CD4-positive, CD25-positive, alpha-beta regulatory T cell (primary cell): ENCODE measurements around the gene SLC1A1. TPM values are rescaled to one million over a fixed set of nuclear protein-coding genes. Genes with fewer than 3 reads are reported as not detected.
"Not testable (repeated sequence)": the region's sequence is repeated elsewhere in the genome, so short reads cannot be mapped to it uniquely, and the experiment has no call there.

Experiments used
- ATAC-seq, 2 donors: fragments of 150-1000 bp; cut with Tn5 transposase; one replicate each; pipeline ENCODE4 v1.10.0; 2021; ENCODE audit warnings: low read depth in 2 of 2, moderate number of reproducible peaks in 2 of 2, moderate library complexity in 1 of 2
- DNase-seq, 3 donors: peaks; one replicate each; pipeline versions ENCODE4 v3.0.0 to v3.0.0-alpha.2; 2012 to 2022; ENCODE audit warnings: mixed read lengths in 1 of 3
- H3K27ac ChIP-seq: one replicate; pipeline ENCODE4 v1.7.0; 2013; ENCODE audit warnings: mild to moderate bottlenecking, low read length; ENCODE audit not compliant: insufficient read depth, poor library complexity, severe bottlenecking
- H3K27me3 ChIP-seq: one replicate; pipeline ENCODE4 v1.7.0; 2013; ENCODE audit warnings: low read length; ENCODE audit not compliant: control insufficient read depth, insufficient read depth
- H3K36me3 ChIP-seq: one replicate; pipeline ENCODE4 v1.7.0; 2013; ENCODE audit warnings: mild to moderate bottlenecking, low read length, moderate library complexity; ENCODE audit not compliant: control insufficient read depth, insufficient read depth
- H3K4me1 ChIP-seq: 2 replicates; pipeline ENCODE4 v1.7.0; 2013; ENCODE audit warnings: mild to moderate bottlenecking, low read length; ENCODE audit not compliant: insufficient read depth, control insufficient read depth, poor library complexity, severe bottlenecking
- H3K4me3 ChIP-seq: one replicate; pipeline ENCODE4 v1.7.0; 2013; ENCODE audit warnings: low read depth, mild to moderate bottlenecking, low read length, moderate library complexity
- H3K9me3 ChIP-seq, 2 experiments: 1 replicate in 1 of 2; 2 replicates in 1 of 2; pipeline ENCODE4 v1.7.0; 2013; ENCODE audit warnings: low read length in 2 of 2, mild to moderate bottlenecking in 1 of 2, moderate library complexity in 1 of 2; ENCODE audit not compliant: control insufficient read depth in 2 of 2
- H3K27ac Mint-ChIP-seq, 3 donors: one replicate each; pipeline ENCODE4 v1.8.0; 2020 to 2022; ENCODE audit warnings: mild to moderate bottlenecking in 3 of 3, mixed read lengths in 3 of 3, moderate library complexity in 2 of 3
- H3K27me3 Mint-ChIP-seq: one replicate; pipeline ENCODE4 v1.8.0; 2022; ENCODE audit warnings: mild to moderate bottlenecking, mixed read lengths
- H3K36me3 Mint-ChIP-seq: one replicate; pipeline ENCODE4 v1.8.0; 2020; ENCODE audit warnings: mixed read lengths
- H3K4me1 Mint-ChIP-seq, 4 donors: one replicate each; pipeline ENCODE4 v1.8.0; 2020 to 2022; ENCODE audit warnings: mixed read lengths in 4 of 4, mild to moderate bottlenecking in 1 of 4
- H3K4me3 Mint-ChIP-seq, 4 donors: one replicate each; pipeline ENCODE4 v1.8.0; 2020 to 2022; ENCODE audit warnings: mild to moderate bottlenecking in 4 of 4, mixed read lengths in 4 of 4, moderate library complexity in 3 of 4
- H3K9me3 Mint-ChIP-seq, 7 donors: one replicate each; pipeline ENCODE4 v1.8.0; 2020 to 2022; ENCODE audit warnings: mixed read lengths in 7 of 7, mild to moderate bottlenecking in 3 of 7, moderate library complexity in 2 of 7
- polyA plus RNA-seq, 4 donors: library from polyadenylated mRNA; unstranded; fragments of 300-500 nt; fragmentation: Illumina TruSeq; gene quantifications; one replicate each; pipeline ENCODE4 v1.2.3, GENCODE V29; 2021
- total RNA-seq: library from RNA; stranded (reverse); gene quantifications from one replicate; pipeline ENCODE4 v1.2.3, GENCODE V29; 2022

Gene SLC1A1
- total and polyA plus RNA-seq, 5 donors from 2014 or later: 0.37 to 3.3 (median 1.3) TPM

DNA sequence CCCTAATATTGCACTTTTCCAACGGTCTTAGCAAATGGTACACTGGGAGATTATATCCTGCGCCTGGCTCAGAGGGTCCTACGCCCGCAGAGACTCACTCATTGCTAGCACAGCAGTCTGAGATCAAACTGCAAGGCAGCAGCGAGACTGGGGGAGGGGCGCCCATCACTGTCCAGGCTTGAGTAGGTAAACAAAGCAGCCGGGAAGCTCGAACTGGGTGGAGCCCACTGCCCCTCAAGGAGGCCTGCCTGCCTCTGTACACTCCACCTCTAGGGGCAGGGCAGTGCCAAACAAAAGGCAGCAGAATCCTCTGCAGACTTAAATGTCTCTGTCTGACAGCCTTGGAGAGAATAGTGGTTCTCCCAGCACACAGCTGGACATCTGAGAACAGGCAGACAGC lies 41.1 kb downstream of the SLC1A1 start:
- not testable (repeated sequence) for H3K36me3 ChIP-seq, H3K27ac ChIP-seq, H3K27me3 ChIP-seq, DNase-seq, H3K4me3 Mint-ChIP-seq, H3K9me3 Mint-ChIP-seq, H3K27me3 Mint-ChIP-seq, ATAC-seq, H3K9me3 ChIP-seq, H3K36me3 Mint-ChIP-seq, H3K4me3 ChIP-seq
- peaks cover 21% of the 10 kb centered on the region for H3K4me1 ChIP-seq
- peak overlapping the region in 2 of 3 donors; percentile 23 to 88 for H3K27ac Mint-ChIP-seq
- peaks cover 10 to 38% (median 24%) of the 10 kb centered on the region in 4 donors for H3K4me1 Mint-ChIP-seq

DNA sequence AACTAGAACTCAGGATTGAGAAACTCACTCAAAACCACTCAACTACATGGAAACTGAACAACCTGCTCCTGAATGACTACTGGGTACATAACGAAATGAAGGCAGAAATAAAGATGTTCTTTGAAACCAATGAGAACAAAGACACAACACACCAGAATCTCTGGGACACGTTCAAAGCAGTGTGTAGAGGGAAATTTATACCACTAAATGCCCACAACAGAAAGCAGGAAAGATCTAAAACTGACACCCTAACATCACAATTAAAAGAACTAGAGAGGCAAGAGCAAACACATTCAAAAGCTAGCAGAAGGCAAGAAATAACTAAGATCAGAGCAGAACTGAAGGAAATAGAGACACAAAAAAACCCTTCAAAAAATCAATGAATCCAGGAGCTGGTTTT lies 43.6 kb downstream of the SLC1A1 start:
- Mint-ChIP-seq H3K27ac (peak overlapping the region in 1 of 3 donors; percentile 53), H3K4me3 (peak overlapping the region in 1 of 4 donors; percentile 11), H3K4me1 (peaks cover 13 to 33% (median 23%) of the 10 kb centered on the region in 4 donors)
- H3K4me3 ChIP-seq, H3K36me3 ChIP-seq, H3K9me3 ChIP-seq, H3K36me3 Mint-ChIP-seq, DNase-seq, H3K27me3 Mint-ChIP-seq, H3K27me3 ChIP-seq, H3K27ac ChIP-seq, ATAC-seq, H3K9me3 Mint-ChIP-seq: not testable (repeated sequence)
- H3K4me1 ChIP-seq: peaks cover 21% of the 10 kb centered on the region

DNA sequence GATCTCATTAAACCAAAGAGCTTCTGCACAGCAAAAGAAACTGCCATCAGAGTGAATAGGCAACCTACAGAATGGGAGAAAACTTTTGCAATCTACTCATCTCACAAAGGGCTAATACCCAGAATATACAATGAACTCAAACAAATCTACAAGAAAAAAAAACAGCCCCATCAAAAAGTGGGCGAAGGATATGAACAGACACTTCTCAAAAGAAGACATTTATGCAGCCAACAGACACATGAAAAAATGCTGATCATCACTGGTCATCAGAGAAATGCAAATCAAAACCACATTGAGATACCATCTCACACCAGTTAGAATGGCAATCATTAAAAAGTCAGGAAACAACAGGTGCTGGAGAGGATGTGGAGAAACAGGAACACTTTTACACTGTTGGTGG lies 45.9 kb downstream of the SLC1A1 start:
- H3K27ac Mint-ChIP-seq: not testable (repeated sequence)

DNA sequence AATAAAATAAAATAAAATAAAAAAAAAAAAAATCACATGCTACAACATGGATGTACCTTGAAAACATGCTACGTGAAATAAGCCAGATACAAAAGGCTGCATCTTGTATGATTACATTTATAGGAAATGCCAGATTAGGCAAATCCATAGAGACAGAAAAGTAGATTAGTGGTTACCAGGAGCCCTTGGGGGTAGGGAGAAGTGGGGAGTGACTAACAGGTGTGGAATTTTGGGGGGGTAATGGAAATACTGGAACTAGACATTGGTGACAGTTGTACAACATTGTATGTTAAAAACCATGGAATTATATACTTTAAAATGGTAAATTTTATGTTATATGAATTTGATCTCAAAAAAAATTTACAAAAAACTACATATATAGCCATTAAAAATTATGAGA lies 47.3 kb downstream of the SLC1A1 start:
- Mint-ChIP-seq H3K27ac (peak overlapping the region in 1 of 3 donors; percentile 54), H3K27me3 (no peaks in the 10 kb centered on the region), H3K9me3 (peaks cover 0 to 6% (median 0%) of the 10 kb centered on the region in 7 donors), H3K36me3 (no peaks in the 10 kb centered on the region), H3K4me1 (peaks cover 0 to 10% (median 7%) of the 10 kb centered on the region in 4 donors), H3K4me3 (no peak overlapping the region)
- H3K27me3 ChIP-seq: no peaks in the 10 kb centered on the region
- no peak for ATAC-seq
- no peak overlapping the region for H3K4me3 ChIP-seq
- no peaks in the 10 kb centered on the region for H3K9me3 ChIP-seq
- no peaks in the 10 kb centered on the region for H3K36me3 ChIP-seq
- H3K4me1 ChIP-seq: no peaks in the 10 kb centered on the region
- no peak overlapping the region for H3K27ac ChIP-seq
- no peak for DNase-seq

More for the DNA sequence above, 45.9 kb downstream of the SLC1A1 start:
- H3K4me1 Mint-ChIP-seq: peaks cover 0 to 12% (median 6%) of the 10 kb centered on the region in 4 donors
- not testable (repeated sequence) for H3K27me3 ChIP-seq, H3K36me3 ChIP-seq, ATAC-seq, H3K4me3 ChIP-seq, DNase-seq, H3K4me1 ChIP-seq, H3K4me3 Mint-ChIP-seq, H3K36me3 Mint-ChIP-seq, H3K27ac ChIP-seq, H3K27me3 Mint-ChIP-seq, H3K9me3 Mint-ChIP-seq, H3K9me3 ChIP-seq

DNA sequence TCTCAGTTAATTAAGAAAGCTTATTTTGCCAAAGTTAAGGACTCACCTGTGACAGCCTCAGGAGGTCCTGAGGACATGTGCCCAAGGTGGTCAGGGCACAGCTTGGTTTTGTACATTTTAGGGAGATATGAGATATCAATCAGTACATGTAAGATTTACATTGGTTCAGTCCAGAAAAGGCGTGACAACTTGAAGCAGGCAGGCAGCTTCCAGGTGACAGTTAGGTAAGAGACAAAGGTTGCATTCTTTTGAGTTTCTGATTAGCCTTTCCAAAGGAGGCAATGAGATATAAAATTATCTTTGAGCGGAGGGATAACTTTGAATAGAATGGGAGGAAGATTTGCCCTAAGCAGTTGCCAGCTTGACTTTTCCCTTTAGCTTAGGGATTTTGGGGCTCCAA lies 47.8 kb downstream of the SLC1A1 start:
- Mint-ChIP-seq H3K27ac (peak overlapping the region in 1 of 3 donors; percentile 54), H3K9me3 (peaks cover 0 to 5% (median 0%) of the 10 kb centered on the region in 7 donors), H3K27me3 (no peaks in the 10 kb centered on the region), H3K4me3 (no peak overlapping the region), H3K36me3 (no peaks in the 10 kb centered on the region), H3K4me1 (peaks cover 0 to 10% (median 7%) of the 10 kb centered on the region in 4 donors)
- Histone ChIP-seq H3K36me3 (no peaks in the 10 kb centered on the region), H3K4me3 (no peak overlapping the region), H3K9me3 (no peaks in the 10 kb centered on the region), H3K27me3 (no peaks in the 10 kb centered on the region), H3K4me1 (no peaks in the 10 kb centered on the region), H3K27ac (no peak overlapping the region)
- ATAC-seq (no peak), DNase-seq (no peak)

DNA sequence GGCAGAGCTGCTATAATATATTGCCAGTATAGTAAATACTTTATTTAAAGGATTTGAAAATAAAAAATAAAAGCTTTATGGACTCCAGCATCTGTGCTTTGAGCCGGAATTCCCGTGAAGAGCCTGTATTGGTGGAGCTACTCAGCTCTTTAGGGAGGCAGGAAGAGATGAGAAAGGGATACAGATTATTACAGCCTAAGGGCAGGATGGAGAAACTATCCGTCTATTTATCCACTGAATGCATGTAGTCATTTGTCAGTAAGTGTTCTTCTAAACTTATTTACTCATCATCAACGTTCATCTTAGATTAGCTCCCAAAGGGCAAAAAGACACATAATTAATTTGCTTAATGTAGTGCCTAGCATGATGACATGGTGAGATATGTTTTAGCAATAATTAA lies 48.4 kb downstream of the SLC1A1 start:
- Histone ChIP-seq H3K27me3 (no peaks in the 10 kb centered on the region), H3K4me3 (no peak overlapping the region), H3K36me3 (no peaks in the 10 kb centered on the region), H3K27ac (no peak overlapping the region), H3K9me3 (no peaks in the 10 kb centered on the region), H3K4me1 (no peaks in the 10 kb centered on the region)
- Mint-ChIP-seq H3K27ac (no peak overlapping the region), H3K36me3 (no peaks in the 10 kb centered on the region), H3K4me3 (no peak overlapping the region), H3K4me1 (peaks cover 0 to 9% (median 6%) of the 10 kb centered on the region in 4 donors), H3K9me3 (peaks cover 0 to 3% (median 0%) of the 10 kb centered on the region in 7 donors), H3K27me3 (no peaks in the 10 kb centered on the region)
- DNase-seq (no peak), ATAC-seq (no peak)

DNA sequence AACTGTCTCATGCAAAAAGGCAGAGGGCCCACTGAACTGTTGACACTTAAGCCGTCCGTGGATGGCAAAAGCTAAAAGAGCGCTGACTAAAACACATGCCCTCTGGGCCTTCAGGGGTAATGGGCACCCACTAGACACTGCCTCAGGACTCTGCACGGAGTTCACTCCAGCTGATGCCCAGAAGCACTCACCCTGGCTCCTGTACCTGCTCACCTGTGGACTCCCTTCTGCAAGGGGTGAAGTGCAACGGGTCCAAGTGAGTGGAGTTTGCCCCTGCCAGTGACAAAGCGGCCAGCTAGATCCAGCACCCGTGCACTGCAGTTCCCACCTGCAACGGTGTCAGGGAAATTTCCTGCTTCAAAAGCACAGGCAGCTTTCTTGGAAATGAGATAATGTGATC lies 50.2 kb downstream of the SLC1A1 start:
- no peak overlapping the region for H3K27ac Mint-ChIP-seq
- peaks cover 12% of the 10 kb centered on the region for H3K27me3 Mint-ChIP-seq
- peaks cover 0 to 5% (median 3%) of the 10 kb centered on the region in 4 donors for H3K4me1 Mint-ChIP-seq
- H3K4me1 ChIP-seq: no peaks in the 10 kb centered on the region
- H3K4me3 ChIP-seq: no peak overlapping the region
- no peak for ATAC-seq
- H3K9me3 ChIP-seq: no peaks in the 10 kb centered on the region
- H3K36me3 Mint-ChIP-seq: no peaks in the 10 kb centered on the region
- no peaks in the 10 kb centered on the region for H3K27me3 ChIP-seq
- no peak overlapping the region for H3K4me3 Mint-ChIP-seq
- H3K9me3 Mint-ChIP-seq: no peaks in the 10 kb centered on the region
- no peak for DNase-seq
- no peaks in the 10 kb centered on the region for H3K36me3 ChIP-seq
- no peak overlapping the region for H3K27ac ChIP-seq

DNA sequence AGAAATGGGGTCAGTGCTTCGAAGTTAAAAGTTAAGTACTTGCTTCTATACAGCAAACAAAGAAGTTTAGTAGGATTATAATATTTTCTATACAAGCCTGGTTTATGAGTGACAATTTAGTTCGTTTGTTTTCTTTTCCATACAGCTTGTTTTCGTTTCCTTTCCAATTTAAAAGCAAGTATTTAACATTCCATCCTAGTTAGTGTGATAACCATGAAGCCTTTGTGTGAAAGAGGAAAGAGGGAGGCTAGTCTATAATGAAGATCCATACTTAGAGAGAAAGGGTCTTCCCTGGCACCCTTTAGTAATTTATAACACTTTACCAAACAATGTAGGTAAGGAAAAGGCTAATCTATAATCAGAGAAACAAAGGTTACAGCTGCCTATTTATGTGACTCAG lies 51.0 kb downstream of the SLC1A1 start:
- Mint-ChIP-seq H3K27me3 (peaks cover 14% of the 10 kb centered on the region), H3K4me1 (peaks cover 0 to 9% (median 4%) of the 10 kb centered on the region in 4 donors), H3K4me3 (no peak overlapping the region), H3K36me3 (no peaks in the 10 kb centered on the region), H3K9me3 (no peaks in the 10 kb centered on the region), H3K27ac (no peak overlapping the region)
- ATAC-seq: no peak
- Histone ChIP-seq H3K27ac (no peak overlapping the region), H3K27me3 (no peaks in the 10 kb centered on the region), H3K4me3 (no peak overlapping the region), H3K9me3 (no peaks in the 10 kb centered on the region), H3K4me1 (no peaks in the 10 kb centered on the region), H3K36me3 (no peaks in the 10 kb centered on the region)
- no peak for DNase-seq
